ENCODE data around the gene CMTM6. TPM values are rescaled to one million over a fixed set of nuclear protein-coding genes. Genes with fewer than 3 reads are reported as not detected.
"Not testable (repeated sequence)": the region's sequence is repeated elsewhere in the genome, so short reads cannot be mapped to it uniquely, and the experiment has no call there.

Gene CMTM6
- polyA plus RNA-seq, 1 of the 3 experiments (the other 2 are of a cell fraction) = 29.8 TPM

GRCh38 chr3:32525720-32526119 is 23.1 kb upstream of the CMTM6 start:
- H3K4me1 ChIP-seq (ENCODE audit: control insufficient read depth in 1 of 2, insufficient read depth in 2 of 2, low read depth in 1 of 2, low read length in 1 of 2) = no peaks in the 10 kb centered on the region
- no peak overlapping the region for H3K9ac ChIP-seq
- H3K36me3 ChIP-seq (replicated peaks in 1 of 2; ENCODE audit: control insufficient read depth in 1 of 2, insufficient read depth in 2 of 2, low read length in 1 of 2) = peaks cover 42 to 64% of the 10 kb centered on the region in 2 experiments
- no peak for DNase-seq
- no peak for TF ChIP-seq EZH2phosphoT487 (IDR thresholded peaks at IDR 0.05; ENCODE audit: borderline replicate concordance, low read depth)
- no peak for TF ChIP-seq FOXM1 (IDR thresholded peaks at IDR 0.05; ENCODE audit: low read depth)
- TF ChIP-seq, protein P1, sequence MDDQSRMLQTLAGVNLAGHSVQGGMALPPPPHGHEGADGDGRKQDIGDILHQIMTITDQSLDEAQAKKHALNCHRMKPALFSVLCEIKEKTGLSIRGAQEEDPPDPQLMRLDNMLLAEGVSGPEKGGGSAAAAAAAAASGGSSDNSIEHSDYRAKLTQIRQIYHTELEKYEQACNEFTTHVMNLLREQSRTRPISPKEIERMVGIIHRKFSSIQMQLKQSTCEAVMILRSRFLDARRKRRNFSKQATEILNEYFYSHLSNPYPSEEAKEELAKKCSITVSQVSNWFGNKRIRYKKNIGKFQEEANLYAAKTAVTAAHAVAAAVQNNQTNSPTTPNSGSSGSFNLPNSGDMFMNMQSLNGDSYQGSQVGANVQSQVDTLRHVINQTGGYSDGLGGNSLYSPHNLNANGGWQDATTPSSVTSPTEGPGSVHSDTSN (IDR thresholded peaks at IDR 0.05) = no peak
- TF ChIP-seq RCOR1 (IDR thresholded peaks at IDR 0.05; ENCODE audit: low read length) = no peak
- TF ChIP-seq IRF3 (IDR thresholded peaks at IDR 0.05; ENCODE audit: low read depth, low read length) = no peak
- no peaks in the 10 kb centered on the region for H3K79me2 ChIP-seq (ENCODE audit: insufficient read depth)
- H2AFZ ChIP-seq (ENCODE audit: low read depth) = no peak overlapping the region
- H4K20me1 ChIP-seq (ENCODE audit: insufficient read depth) = no peaks in the 10 kb centered on the region
- CTCF ChIA-PET = interaction anchor here (3.5 kb wide), 1 partner anchor 15 kb away, joined by 11 read pairs; no protein-coding TSS in a partner anchor
- no peak overlapping the region for H3K4me3 ChIP-seq (ENCODE audit: low read depth in 2 of 2, low read length in 1 of 2)
- no peaks in the 10 kb centered on the region for H3K9me2 ChIP-seq
- H3K9me3 ChIP-seq = no peaks in the 10 kb centered on the region
- no peak overlapping the region for H3K4me2 ChIP-seq
- H3K27ac ChIP-seq (ENCODE audit: low read depth in 2 of 2, low read length in 1 of 2) = no peak overlapping the region
- no peaks in the 10 kb centered on the region for H3K27me3 ChIP-seq (ENCODE audit: insufficient read depth)
- peaks cover 4% of the 10 kb centered on the region for H3F3A ChIP-seq (replicated peaks; ENCODE audit: insufficient read depth)
- POLR2A ChIA-PET = no interaction called here

GRCh38 chr3:32522682-32523081 is 20.0 kb upstream of the CMTM6 start:
- 95% methylated on average over 7 of the region's 7 CpGs for WGBS (ENCODE audit: low lambda C conversion rate)
- no peak for DNase-seq
- Histone ChIP-seq H3K36me3 (replicated peaks in 1 of 2; ENCODE audit: control insufficient read depth in 1 of 2, insufficient read depth in 2 of 2, low read length in 1 of 2) (peaks cover 22 to 41% of the 10 kb centered on the region in 2 experiments), H3K4me2 (no peak overlapping the region), H3K27me3 (ENCODE audit: insufficient read depth) (no peaks in the 10 kb centered on the region), H2AFZ (ENCODE audit: low read depth) (no peak overlapping the region), H3K9me2 (no peaks in the 10 kb centered on the region), H3K4me3 (ENCODE audit: low read depth in 2 of 2, low read length in 1 of 2) (no peak overlapping the region), H3K27ac (ENCODE audit: low read depth in 2 of 2, low read length in 1 of 2) (no peak overlapping the region), H3K4me1 (ENCODE audit: control insufficient read depth in 1 of 2, insufficient read depth in 2 of 2, low read depth in 1 of 2, low read length in 1 of 2) (no peaks in the 10 kb centered on the region), H4K20me1 (ENCODE audit: insufficient read depth) (no peaks in the 10 kb centered on the region), H3K79me2 (ENCODE audit: insufficient read depth) (no peaks in the 10 kb centered on the region), H3K9me3 (no peaks in the 10 kb centered on the region), H3F3A (replicated peaks; ENCODE audit: insufficient read depth) (peaks cover 4% of the 10 kb centered on the region), H3K9ac (no peak overlapping the region)
- TF ChIP-seq POLR2AphosphoS5 (IDR thresholded peaks at IDR 0.05; ENCODE audit: low read depth, low read length) (no peak), RAD21 (IDR thresholded peaks at IDR 0.05; ENCODE audit: low read length) (no peak), FOSL2 (IDR thresholded peaks at IDR 0.05; ENCODE audit: borderline replicate concordance, low read depth) (no peak), EP300 (IDR thresholded peaks at IDR 0.05; ENCODE audit: borderline replicate concordance in 1 of 2, low read depth in 1 of 2, low read length in 1 of 2) (no peak), NRF1 (IDR thresholded peaks at IDR 0.05; ENCODE audit: low read depth, low read length) (no peak), IRF3 (IDR thresholded peaks at IDR 0.05; ENCODE audit: low read depth, low read length) (no peak), JUND (IDR thresholded peaks at IDR 0.05) (no peak), FOXM1 (IDR thresholded peaks at IDR 0.05; ENCODE audit: low read depth) (no peak), ELF1 (IDR thresholded peaks at IDR 0.05) (no peak)
- TF ChIP-seq, protein P2, sequence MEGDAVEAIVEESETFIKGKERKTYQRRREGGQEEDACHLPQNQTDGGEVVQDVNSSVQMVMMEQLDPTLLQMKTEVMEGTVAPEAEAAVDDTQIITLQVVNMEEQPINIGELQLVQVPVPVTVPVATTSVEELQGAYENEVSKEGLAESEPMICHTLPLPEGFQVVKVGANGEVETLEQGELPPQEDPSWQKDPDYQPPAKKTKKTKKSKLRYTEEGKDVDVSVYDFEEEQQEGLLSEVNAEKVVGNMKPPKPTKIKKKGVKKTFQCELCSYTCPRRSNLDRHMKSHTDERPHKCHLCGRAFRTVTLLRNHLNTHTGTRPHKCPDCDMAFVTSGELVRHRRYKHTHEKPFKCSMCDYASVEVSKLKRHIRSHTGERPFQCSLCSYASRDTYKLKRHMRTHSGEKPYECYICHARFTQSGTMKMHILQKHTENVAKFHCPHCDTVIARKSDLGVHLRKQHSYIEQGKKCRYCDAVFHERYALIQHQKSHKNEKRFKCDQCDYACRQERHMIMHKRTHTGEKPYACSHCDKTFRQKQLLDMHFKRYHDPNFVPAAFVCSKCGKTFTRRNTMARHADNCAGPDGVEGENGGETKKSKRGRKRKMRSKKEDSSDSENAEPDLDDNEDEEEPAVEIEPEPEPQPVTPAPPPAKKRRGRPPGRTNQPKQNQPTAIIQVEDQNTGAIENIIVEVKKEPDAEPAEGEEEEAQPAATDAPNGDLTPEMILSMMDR (IDR thresholded peaks at IDR 0.05) = no peak
- ChIA-PET POLR2A (no interaction called here), CTCF (interaction anchor here (1.3 kb wide), 2 partner anchors 9 to 142 kb away, joined by 3 to 4 read pairs; no protein-coding TSS in a partner anchor)

DNA sequence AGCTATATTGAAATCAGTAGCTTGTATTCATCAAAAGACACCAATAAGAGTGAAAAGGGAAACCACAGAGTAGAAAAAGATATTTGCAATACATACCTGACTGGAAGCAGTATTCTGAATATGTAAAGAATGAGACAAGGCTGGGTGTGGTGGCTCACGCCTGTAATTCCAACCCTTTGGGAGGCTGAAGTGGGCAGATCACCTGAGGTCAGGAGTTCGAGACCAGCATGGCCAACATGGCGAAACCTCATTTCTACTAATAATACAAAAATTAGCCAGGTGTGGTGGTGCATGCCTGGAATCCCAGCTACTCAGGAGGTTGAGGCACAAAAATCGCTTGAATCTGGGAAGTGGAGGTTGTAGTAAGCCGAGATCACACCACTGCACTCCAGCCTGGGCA is 16.3 kb upstream of the CMTM6 start:
- not testable (repeated sequence) for H3K4me3 ChIP-seq (ENCODE audit: low read depth in 2 of 2, low read length in 1 of 2); H3K79me2 ChIP-seq (ENCODE audit: insufficient read depth); H3F3A ChIP-seq (replicated peaks; ENCODE audit: insufficient read depth); H3K9me2 ChIP-seq; H3K4me2 ChIP-seq; H3K27ac ChIP-seq (ENCODE audit: low read depth in 2 of 2, low read length in 1 of 2); H4K20me1 ChIP-seq (ENCODE audit: insufficient read depth); H3K9me3 ChIP-seq; H3K4me1 ChIP-seq (ENCODE audit: control insufficient read depth in 1 of 2, insufficient read depth in 2 of 2, low read depth in 1 of 2, low read length in 1 of 2); DNase-seq; H3K36me3 ChIP-seq (replicated peaks in 1 of 2; ENCODE audit: control insufficient read depth in 1 of 2, insufficient read depth in 2 of 2, low read length in 1 of 2); H3K27me3 ChIP-seq (ENCODE audit: insufficient read depth); H2AFZ ChIP-seq (ENCODE audit: low read depth); H3K9ac ChIP-seq
- CTCF ChIA-PET = interaction anchor here (0.6 to 3.1 kb wide), 3 partner anchors 9 to 146 kb away, joined by 3 to 17 read pairs (median 3); no protein-coding TSS in a partner anchor
- 96% methylated on average over 5 of the region's 5 CpGs for WGBS (ENCODE audit: low lambda C conversion rate)
- POLR2A ChIA-PET = interaction anchor here (0.5 kb wide), 1 partner anchor 135 kb away, joined by 7 read pairs; no protein-coding TSS in a partner anchor
